HPDE6-E6E7 (cell line): ENCODE measurements around the gene TUBGCP5.

Source experiments
- DNase-seq: peaks from one replicate; pipeline ENCODE4 v3.0.0; 2011; ENCODE audit warnings: missing footprints; ENCODE audit errors: extremely low spot score

Gene TUBGCP5

DNA sequence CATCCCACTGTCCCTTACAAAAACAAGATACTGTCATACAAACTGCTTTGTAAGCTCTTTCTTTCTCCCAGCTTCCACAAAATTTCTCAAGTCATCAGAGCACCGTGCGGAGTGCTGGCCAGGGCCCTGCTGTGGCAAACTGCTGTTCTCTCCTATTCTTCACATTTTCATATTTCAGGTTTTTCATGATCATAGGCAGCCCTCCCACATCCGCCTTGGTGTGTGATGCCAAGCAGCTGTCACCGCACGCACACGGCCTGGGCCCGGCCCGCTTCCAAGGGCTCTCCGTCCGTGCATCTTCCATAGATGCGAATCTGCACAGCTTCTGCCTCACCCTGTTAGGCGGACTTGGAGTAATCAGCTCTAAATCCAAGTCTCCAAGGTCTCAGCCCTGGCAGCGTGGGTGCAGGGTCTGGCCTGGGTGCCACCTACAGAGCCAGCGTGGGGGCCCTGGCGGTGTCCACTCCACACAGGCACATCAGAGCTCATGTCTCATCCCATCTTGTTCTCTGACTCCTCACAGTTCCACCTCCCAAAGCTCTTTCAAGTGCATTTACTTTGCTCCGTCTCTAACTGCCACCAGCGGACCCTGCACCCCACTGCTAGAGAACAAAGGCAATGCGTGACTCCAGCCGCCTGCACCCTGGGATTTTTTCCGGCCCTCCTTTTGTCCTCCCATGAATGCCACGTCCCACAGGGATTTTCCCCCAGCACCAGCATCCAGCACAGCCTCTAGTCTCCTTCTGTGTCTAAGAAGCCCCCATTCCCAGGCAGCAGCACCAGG, 86.4 kb downstream of the TUBGCP5 start:
- no peak for DNase-seq

DNA sequence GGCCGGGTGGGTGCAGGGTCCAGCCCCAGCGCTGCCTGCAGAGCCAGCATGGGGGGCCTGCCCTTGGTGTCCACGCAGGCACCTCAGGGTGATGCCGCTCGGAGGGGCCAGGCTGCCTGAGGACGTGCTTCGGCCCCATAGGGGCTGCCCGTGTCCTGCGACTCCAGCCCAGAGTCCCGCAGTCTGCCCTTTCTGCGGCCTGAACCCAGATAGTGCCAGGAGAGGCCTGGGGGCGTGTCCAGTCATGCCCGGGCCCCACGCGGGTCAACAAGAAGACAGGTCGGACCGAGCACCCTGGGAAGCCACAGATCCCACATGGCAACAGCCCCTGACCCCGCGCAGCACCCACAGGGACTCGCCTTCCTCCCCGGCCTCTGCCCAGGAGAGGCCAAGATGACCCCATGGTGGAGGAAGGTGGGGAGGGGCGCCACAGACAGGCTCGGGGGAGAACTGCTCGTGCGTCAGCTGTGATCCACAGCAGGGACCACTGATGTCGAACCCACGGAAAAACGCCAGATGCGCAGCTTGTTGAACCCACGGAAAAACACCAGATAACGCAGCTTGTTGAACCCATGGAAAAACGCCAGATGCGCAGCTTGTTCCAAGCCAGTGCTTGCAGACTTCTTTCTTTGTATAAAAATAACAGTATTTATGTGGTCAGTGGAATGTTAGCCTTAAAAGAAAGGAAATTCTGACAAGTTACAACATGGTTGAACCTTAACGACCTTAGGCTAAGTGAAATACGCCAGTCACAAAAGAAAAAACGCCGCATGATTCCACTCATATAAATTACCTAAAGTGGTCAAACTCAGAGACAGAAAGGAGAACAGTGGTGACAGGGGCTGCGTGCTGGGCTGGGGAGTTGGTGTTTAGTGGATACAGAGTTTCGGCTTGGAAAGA, 87.7 kb downstream of the TUBGCP5 start:
- no peak for DNase-seq

DNA sequence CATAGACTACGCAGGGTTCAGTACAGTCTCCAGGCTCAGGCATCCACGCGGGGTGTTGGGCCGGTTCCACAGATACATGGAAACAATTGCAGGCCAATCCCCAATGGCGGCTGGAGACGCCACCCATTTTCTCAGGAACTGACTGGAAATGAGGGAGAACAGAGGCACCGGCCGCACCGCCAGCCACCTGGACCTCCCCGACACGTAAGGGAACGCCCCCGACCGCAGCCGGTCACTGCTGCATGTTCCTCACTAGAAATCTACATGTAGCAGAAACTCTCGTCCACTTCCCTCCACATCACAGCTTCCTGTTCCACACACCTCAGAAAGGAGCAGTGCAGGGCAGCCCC, 88.4 kb downstream of the TUBGCP5 start:
- no peak for DNase-seq

DNA sequence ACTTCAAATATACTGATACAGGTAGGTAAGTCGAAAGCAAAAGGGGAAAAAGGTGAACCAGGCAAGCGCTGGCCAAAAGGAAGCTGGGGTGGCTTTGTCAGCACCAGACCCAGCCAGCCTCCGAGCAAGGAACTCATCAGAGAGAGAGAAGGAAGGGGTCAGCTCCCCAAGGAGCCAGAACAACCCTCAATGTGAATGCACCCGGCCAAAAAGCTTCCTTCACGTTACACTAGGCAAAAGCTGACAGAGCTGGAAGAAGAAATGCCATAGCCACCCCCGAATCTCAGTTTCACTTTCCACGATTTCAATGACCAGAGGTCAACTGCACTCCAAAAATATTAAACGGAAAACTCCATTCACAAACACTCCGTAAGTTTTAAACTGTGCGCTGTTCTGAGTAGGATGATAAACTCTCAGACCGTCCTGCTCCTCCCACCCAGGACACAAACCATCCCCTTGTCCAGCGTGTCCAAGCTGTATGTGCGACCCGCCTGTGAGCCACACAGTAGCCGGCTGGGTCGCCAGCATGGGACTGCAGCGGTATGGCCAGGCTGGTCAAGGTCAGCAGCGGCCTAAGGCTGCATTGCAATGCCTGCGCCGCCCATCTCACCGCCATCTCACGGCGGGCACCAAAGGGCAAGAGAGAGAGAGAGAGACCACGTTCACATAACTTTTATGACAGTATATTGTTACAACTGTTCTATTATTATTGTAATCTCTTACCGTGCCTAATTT, 88.9 kb downstream of the TUBGCP5 start:
- no peak for DNase-seq
